Caco-2 (cell line): ENCODE results near the gene OR2AP1. TPM values are rescaled to one million over a fixed set of nuclear protein-coding genes. Genes with fewer than 3 reads are reported as not detected.
"Not testable (repeated sequence)": the region's sequence is repeated elsewhere in the genome, so short reads cannot be mapped to it uniquely, and the experiment has no call there.

ENCODE experiments used
- Bru-seq: library from RNA; stranded (reverse); fragments of 400-500 nt; gene quantifications from one replicate; lab custom pipeline; 2021; lab: Mats Ljungman, UMichigan
- BruChase-seq, 2 experiments: library from RNA; stranded (reverse); fragments of 400-500 nt; gene quantifications; one replicate each; lab custom pipeline; 2021; lab: Mats Ljungman, UMichigan
- BruUV-seq: library from RNA; stranded (reverse); fragments of 400-500 nt; replicated peaks from 2 replicates; lab custom pipeline; 2021; lab: Mats Ljungman, UMichigan
- CTCF ChIA-PET: fragments of 300-600 bp; sonication (Branson Sonifier 250); formaldehyde crosslinking; loops from one replicate; lab custom pipeline; 2022; ENCODE audit warnings: antibody characterized with exemption; lab: Charles Lee
- POLR2A ChIA-PET: fragments of 300-600 bp; sonication (Branson Sonifier 250); formaldehyde crosslinking; loops from one replicate; lab custom pipeline; 2022; ENCODE audit warnings: antibody characterized with exemption; lab: Charles Lee
- DNase-seq, 2 experiments: peaks; one replicate each; pipeline versions ENCODE4 v3.0.0 to v3.0.0-alpha.2; 2020 to 2022
- H3K27me3 ChIP-seq: replicated peaks from 2 replicates; pipeline ENCODE4 v1.6.0; 2011; ENCODE audit warnings: low read length; ENCODE audit not compliant: control insufficient read depth, insufficient read depth
- H3K36me3 ChIP-seq: 2 replicates; pipeline ENCODE4 v1.5.1; 2011; ENCODE audit warnings: low read length; ENCODE audit not compliant: control insufficient read depth, insufficient read depth
- H3K4me1 ChIP-seq: fragments of 250-450 bp; sonication (Bioruptor Pico); 2 replicates; pipeline ENCODE4 v1.5.1; 2020; ENCODE audit warnings: mild to moderate bottlenecking
- H3K4me3 ChIP-seq: 2 replicates; pipeline ENCODE4 v1.5.1; 2011; ENCODE audit warnings: low read depth, mild to moderate bottlenecking, control low read depth, low read length
- H3K9me3 ChIP-seq: fragments of 250-450 bp; sonication (Bioruptor Pico); 2 replicates; pipeline ENCODE4 v1.5.1; 2020; ENCODE audit warnings: mild to moderate bottlenecking, moderate library complexity
- H3K27ac Mint-ChIP-seq: one replicate; pipeline ENCODE4 v1.8.0; 2022; ENCODE audit warnings: mixed read lengths; ENCODE audit not compliant: unreplicated experiment
- H3K27me3 Mint-ChIP-seq: one replicate; pipeline ENCODE4 v1.8.0; 2022; ENCODE audit warnings: mixed read lengths; ENCODE audit not compliant: insufficient read depth, unreplicated experiment
- H3K36me3 Mint-ChIP-seq: one replicate; pipeline ENCODE4 v1.8.0; 2022; ENCODE audit warnings: mild to moderate bottlenecking, mixed read lengths; ENCODE audit not compliant: insufficient read depth, unreplicated experiment
- H3K4me1 Mint-ChIP-seq: one replicate; pipeline ENCODE4 v1.8.0; 2022; ENCODE audit warnings: low read depth, mixed read lengths; ENCODE audit not compliant: unreplicated experiment
- H3K4me3 Mint-ChIP-seq: one replicate; pipeline ENCODE4 v1.8.0; 2022; ENCODE audit warnings: mild to moderate bottlenecking, moderate library complexity, mixed read lengths; ENCODE audit not compliant: unreplicated experiment
- H3K9me3 Mint-ChIP-seq: one replicate; pipeline ENCODE4 v1.8.0; 2022; ENCODE audit warnings: mixed read lengths; ENCODE audit not compliant: unreplicated experiment
- CTCF ChIP-seq, 2 experiments: fragments of 200-600 bp in 1 of 2; IDR thresholded peaks; 1 replicate in 1 of 2; 2 replicates in 1 of 2; pipeline versions ENCODE4 v1.5.1 to v1.8.0; 2011 to 2022; ENCODE audit warnings: antibody characterized with exemption in 1 of 2, control low read depth in 1 of 2, inconsistent platforms in 1 of 2, low read depth in 1 of 2, low read length in 1 of 2, mild to moderate bottlenecking in 1 of 2, moderate library complexity in 1 of 2; ENCODE audit not compliant: insufficient read depth in 1 of 2, severe bottlenecking in 1 of 2, unreplicated experiment in 1 of 2
- intact Hi-C: fragments of 100-400 bp; cut with micrococcal nuclease; formaldehyde crosslinking; loops from one replicate; pipeline ENCODE4 v1.10.0; 2022; ENCODE audit not compliant: unreplicated experiment
- long read RNA-seq: library from polyadenylated mRNA; stranded (forward); transcript quantifications from one replicate; pipeline ENCODE4 v2.0.0, GENCODE V29; 2022
- total RNA-seq: library from RNA; stranded (reverse); gene quantifications from 2 replicates; pipeline ENCODE4 v1.2.3, GENCODE V29; 2022

The OR2AP1 gene
- total RNA-seq (not detected in 2 replicates), Bru-seq, nascent RNA (not detected), BruChase-seq, experiment 1, labeled RNA remaining after a 2-hour chase (not detected), BruChase-seq, experiment 2, labeled RNA remaining after a 6-hour chase (not detected)
- long read RNA-seq: 0 reads

DNA sequence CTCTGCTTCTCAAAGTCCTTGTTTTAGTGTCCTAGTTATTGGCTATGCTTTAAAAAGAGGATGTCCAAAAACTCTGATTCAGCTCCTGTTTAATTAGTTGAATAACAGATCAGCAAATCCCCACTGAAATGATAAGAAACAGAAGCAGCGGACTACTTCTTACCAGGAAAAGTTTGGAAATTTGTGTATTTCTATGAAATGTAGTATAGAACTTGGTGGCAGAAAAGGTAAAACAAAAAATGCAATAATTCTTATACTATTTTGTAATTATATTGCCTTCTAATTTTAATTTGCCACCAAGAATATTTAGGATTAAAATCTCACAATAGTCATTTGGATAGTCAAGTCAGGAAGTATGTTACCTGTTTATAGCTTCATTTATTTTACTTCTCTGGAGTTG, at the start of gene OR2AP1:
OR2AP1 (plus strand) TSS at position 301 of the 400 bp plus-strand sequence. CDS start 1,947 bp downstream, outside the sequence.
- Histone ChIP-seq H3K4me3 (no peak within 1 kb of the TSS), H3K36me3 (no peaks in the 10 kb centered on the region), H3K9me3 (peaks cover 17% of the 10 kb centered on the region), H3K4me1 (no peaks in the 10 kb centered on the region), H3K27me3 (no peaks in the 10 kb centered on the region)
- POLR2A ChIA-PET: no interaction called here
- DNase-seq: no peak
- no peaks in the 10 kb centered on the region for H3K4me1 Mint-ChIP-seq
- no peak within 1 kb of the TSS for H3K27ac Mint-ChIP-seq
- H3K4me3 Mint-ChIP-seq: no peak within 1 kb of the TSS
- intact Hi-C loops: no loop called here
- H3K27me3 Mint-ChIP-seq: peaks cover 3% of the 10 kb centered on the region
- no TSS peak for BruUV-seq
- no peak for TF ChIP-seq CTCF (IDR thresholded peaks at IDR 0.05; ENCODE audit: insufficient read depth in 1 of 2, low read depth in 1 of 2, low read length in 1 of 2, severe bottlenecking in 1 of 2, unreplicated experiment in 1 of 2)
- no peaks in the 10 kb centered on the region for H3K36me3 Mint-ChIP-seq
- CTCF ChIA-PET: interaction anchor here (1.1 kb wide), 1 partner anchor 109 kb away, joined by 3 read pairs; a partner anchor contains a TSS
- H3K9me3 Mint-ChIP-seq: peaks cover 38% of the 10 kb centered on the region

- H3K27me3 ChIP-seq, H3K36me3 ChIP-seq, H3K27ac Mint-ChIP-seq, H3K4me1 Mint-ChIP-seq, H3K4me3 Mint-ChIP-seq, BruUV-seq, H3K4me1 ChIP-seq, POLR2A ChIA-PET, intact Hi-C loops, DNase-seq, H3K4me3 ChIP-seq, CTCF ChIA-PET, H3K9me3 ChIP-seq, H3K36me3 Mint-ChIP-seq, H3K27me3 Mint-ChIP-seq: not testable (repeated sequence)
- H3K9me3 Mint-ChIP-seq: peaks cover 36% of the 10 kb centered on the region
Measured at GRCh38 chr12:55548235-55548634, 24.0 kb upstream of the OR2AP1 start.

GRCh38 chr12:55548756-55549155, 23.5 kb upstream of the OR2AP1 start:
- no peak for DNase-seq
- H3K36me3 ChIP-seq: no peaks in the 10 kb centered on the region
- peaks cover 8% of the 10 kb centered on the region for H3K9me3 ChIP-seq
- Mint-ChIP-seq H3K4me1 (no peaks in the 10 kb centered on the region), H3K36me3 (no peaks in the 10 kb centered on the region), H3K4me3 (no peak overlapping the region), H3K27ac (no peak overlapping the region), H3K27me3 (no peaks in the 10 kb centered on the region), H3K9me3 (peaks cover 31% of the 10 kb centered on the region)
- intact Hi-C loops: no loop called here
- no peaks in the 10 kb centered on the region for H3K27me3 ChIP-seq
- POLR2A ChIA-PET: no interaction called here
- no peaks in the 10 kb centered on the region for H3K4me1 ChIP-seq
- H3K4me3 ChIP-seq: no peak overlapping the region
- no peak for TF ChIP-seq CTCF (IDR thresholded peaks at IDR 0.05; ENCODE audit: insufficient read depth in 1 of 2, low read depth in 1 of 2, low read length in 1 of 2, severe bottlenecking in 1 of 2, unreplicated experiment in 1 of 2)
- CTCF ChIA-PET: no interaction called here
- BruUV-seq: no TSS peak
